Right lobe of liver (tissue), 6 donors: ENCODE results near the gene CLSTN1. TPM values are rescaled to one million over a fixed set of nuclear protein-coding genes. Genes with fewer than 3 reads are reported as not detected.

Experiments used
- ATAC-seq, 4 donors: fragments of 200-7000 bp; cut with Tn5 transposase; one replicate each; pipeline ENCODE4 v1.9.1; 2020; ENCODE audit warnings: mild to moderate bottlenecking in 4 of 4, moderate library complexity in 4 of 4
- DNase-seq, 3 donors: peaks; one replicate each; pipeline ENCODE4 v3.0.0-alpha.2; 2020
- H3K27ac ChIP-seq, 3 donors: fragments of 200-600 bp; one replicate each; pipeline ENCODE4 v1.8.0; 2022
- H3K27me3 ChIP-seq, 2 donors: fragments of 200-600 bp; one replicate each; pipeline ENCODE4 v1.8.0; 2022
- H3K36me3 ChIP-seq, 4 donors: fragments of 200-600 bp; sonication (generic) in 1 of 4; one replicate each; pipeline versions ENCODE4 v1.5.1 to v1.8.0; 2017 to 2022; ENCODE audit warnings: control low read depth in 1 of 4
- H3K4me1 ChIP-seq, 4 donors: fragments of 200-600 bp; sonication (generic) in 1 of 4; one replicate each; pipeline versions ENCODE4 v1.5.1 to v1.8.0; 2017 to 2022; ENCODE audit warnings: control low read depth in 1 of 4
- H3K4me3 ChIP-seq, 3 donors: fragments of 200-600 bp; one replicate each; pipeline ENCODE4 v1.8.0; 2022
- H3K9me3 ChIP-seq, 4 donors: fragments of 200-600 bp; sonication (generic) in 1 of 4; one replicate each; pipeline versions ENCODE4 v1.5.1 to v1.8.0; 2017 to 2022; ENCODE audit warnings: control low read depth in 1 of 4
- POLR2A ChIP-seq: fragments of 450-650 bp; IDR thresholded peaks from one replicate; pipeline ENCODE4 v1.6.1; 2017; ENCODE audit warnings: antibody characterized with exemption, mild to moderate bottlenecking
- WGBS: methylation state at CpG from one replicate; pipeline ENCODE4 v1.1.6; 2018; ENCODE audit warnings: low coverage, low lambda C conversion rate; ENCODE audit not compliant: insufficient coverage; ENCODE audit errors: missing lambda C conversion rate; 5-methylcytosine and 5-hydroxymethylcytosine counted together
- intact Hi-C, 2 donors: fragments of 100-400 bp; cut with DNase I; formaldehyde crosslinking; loops; one replicate each; pipeline versions ENCODE4 v1.11.2 to v1.14.1; 2022
- total RNA-seq, 6 experiments: library from RNA; depleted of rRNA in 2 of 6; stranded (reverse); fragments of >200 nt in 2 of 6; fragmentation: NEBNext Ultra II Directional in 3 of 6; extraction: Animal tissue kit (Norgen Biotek cat#: 25700) in 3 of 6; gene quantifications; one replicate each; pipeline versions ENCODE4 v1.1.0 to v1.2.4, GENCODE V29; 2016 to 2023
- TF ChIP-seq, protein P1 (sequence below), 4 donors: fragments of 200-600 bp in 3 of 4; fragments of 450-650 bp in 1 of 4; IDR thresholded peaks; one replicate each; pipeline versions ENCODE4 v1.5.1 to v1.8.0; 2016 to 2022; ENCODE audit warnings: antibody characterized with exemption in 4 of 4, mild to moderate bottlenecking in 2 of 4
- donor health status: DM: no; HTN: yes; CAD: no.
- donor health status: DM: no; HTN: no; CAD: no.
- donor health status: DM: no; HTN: no; CAD: no.
- donor health status: DM: no; HTN: yes; CAD: no.
- donor health status: DM: no; HTN: yes; CAD: no.

CLSTN1 gene
- total RNA-seq, 6 experiments from 2014 or later, result 4.4 to 9.9 (median 8.3) TPM

DNA sequence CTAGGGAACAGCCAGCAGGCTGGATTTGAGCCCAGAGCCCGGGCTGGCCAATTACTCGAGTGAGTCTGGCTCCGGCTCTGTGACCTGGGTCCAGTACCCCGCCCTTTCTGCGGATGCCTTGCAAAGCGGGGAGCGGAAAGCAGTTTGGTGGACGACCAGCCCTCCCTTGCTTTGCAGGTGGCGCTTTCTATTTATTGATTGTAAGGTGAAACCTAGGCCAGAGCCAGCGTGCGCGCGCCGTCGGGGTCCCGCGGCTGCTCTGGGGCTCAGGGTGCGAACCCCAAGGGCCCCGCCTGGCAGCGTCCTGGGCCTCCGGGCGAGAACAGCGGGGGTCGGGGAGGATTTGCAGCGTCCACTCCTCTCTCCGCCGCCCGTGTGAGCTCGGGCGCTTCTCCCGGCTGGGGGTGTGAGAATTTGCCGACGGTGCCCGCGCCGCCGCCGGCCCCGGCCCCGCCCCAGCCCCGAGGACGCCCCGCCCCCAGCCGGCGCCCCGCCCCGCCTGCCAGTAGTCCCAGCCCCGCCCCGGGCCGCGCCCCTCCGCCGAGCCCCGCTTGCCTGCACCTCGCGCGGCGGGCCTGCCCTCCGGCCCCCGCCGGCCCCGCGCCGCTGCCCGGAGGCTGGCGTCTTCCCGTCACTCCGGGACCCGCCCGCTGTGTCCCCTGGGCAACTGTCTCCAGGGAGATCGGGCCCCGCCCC is 134.6 kb downstream of the CLSTN1 start:
- DNase-seq (peak; percentile 87 to 89 (median 87)), ATAC-seq (peak; percentile 88 to 94 (median 90))
- Histone ChIP-seq H3K4me3 (peak overlapping the region; percentile 45 to 64 (median 54)), H3K4me1 (peaks cover 0 to 26% (median 5%) of the 10 kb centered on the region in 4 donors), H3K36me3 (no peaks in the 10 kb centered on the region), H3K27ac (no peak overlapping the region), H3K27me3 (no peaks in the 10 kb centered on the region), H3K9me3 (no peaks in the 10 kb centered on the region)
- TF ChIP-seq, protein P1, sequence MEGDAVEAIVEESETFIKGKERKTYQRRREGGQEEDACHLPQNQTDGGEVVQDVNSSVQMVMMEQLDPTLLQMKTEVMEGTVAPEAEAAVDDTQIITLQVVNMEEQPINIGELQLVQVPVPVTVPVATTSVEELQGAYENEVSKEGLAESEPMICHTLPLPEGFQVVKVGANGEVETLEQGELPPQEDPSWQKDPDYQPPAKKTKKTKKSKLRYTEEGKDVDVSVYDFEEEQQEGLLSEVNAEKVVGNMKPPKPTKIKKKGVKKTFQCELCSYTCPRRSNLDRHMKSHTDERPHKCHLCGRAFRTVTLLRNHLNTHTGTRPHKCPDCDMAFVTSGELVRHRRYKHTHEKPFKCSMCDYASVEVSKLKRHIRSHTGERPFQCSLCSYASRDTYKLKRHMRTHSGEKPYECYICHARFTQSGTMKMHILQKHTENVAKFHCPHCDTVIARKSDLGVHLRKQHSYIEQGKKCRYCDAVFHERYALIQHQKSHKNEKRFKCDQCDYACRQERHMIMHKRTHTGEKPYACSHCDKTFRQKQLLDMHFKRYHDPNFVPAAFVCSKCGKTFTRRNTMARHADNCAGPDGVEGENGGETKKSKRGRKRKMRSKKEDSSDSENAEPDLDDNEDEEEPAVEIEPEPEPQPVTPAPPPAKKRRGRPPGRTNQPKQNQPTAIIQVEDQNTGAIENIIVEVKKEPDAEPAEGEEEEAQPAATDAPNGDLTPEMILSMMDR (IDR thresholded peaks at IDR 0.05), result no peak
- no peak for TF ChIP-seq POLR2A
- 1% methylated on average over 12 of the region's 72 CpGs for WGBS
- intact Hi-C loops, result no loop called here

GRCh38 chr1:9688599-9688998 is 135.2 kb downstream of the CLSTN1 start:
- H3K27ac ChIP-seq, result no peak overlapping the region
- no peaks in the 10 kb centered on the region for H3K36me3 ChIP-seq
- peaks cover 0 to 26% (median 5%) of the 10 kb centered on the region in 4 donors for H3K4me1 ChIP-seq

DNA sequence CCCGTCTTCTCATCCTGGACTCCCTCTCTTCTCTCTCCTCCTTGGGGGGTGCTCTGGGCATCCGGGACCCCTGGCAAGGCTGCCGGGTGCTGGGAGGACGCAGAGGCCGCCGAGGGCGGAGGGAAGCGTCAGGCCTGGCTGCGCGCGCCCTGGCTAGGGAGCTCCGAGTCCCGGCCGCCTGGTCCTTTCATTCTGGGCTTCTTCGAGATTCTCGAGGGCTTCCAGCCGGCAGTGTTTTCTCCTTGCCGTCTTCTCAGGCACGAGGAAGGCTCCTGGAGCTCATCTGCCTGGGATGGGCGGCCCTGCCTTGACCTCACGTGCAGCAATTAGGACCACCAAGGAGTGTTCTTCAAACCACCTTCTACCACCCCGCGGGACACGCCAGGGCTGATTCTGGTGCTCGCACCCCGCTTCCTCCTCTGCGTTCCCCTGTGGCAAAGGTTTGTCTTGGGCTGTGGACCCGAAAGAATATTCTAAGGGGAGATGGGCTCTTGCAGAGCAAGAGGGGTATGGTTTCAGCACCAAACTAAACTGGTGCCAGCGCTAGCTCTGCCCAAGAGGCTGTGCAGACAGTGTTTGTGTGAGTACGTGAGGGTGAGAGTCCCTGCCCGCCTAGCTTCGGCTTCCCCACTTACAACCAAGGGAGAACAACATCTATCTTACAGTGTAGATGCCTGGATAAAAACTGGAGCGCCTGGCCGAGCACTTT is 135.7 kb downstream of the CLSTN1 start:
- peak in 1 of 3 donors; percentile 27 for DNase-seq
- no peak overlapping the region for H3K27ac ChIP-seq
- intact Hi-C loops, result no loop called here
- ATAC-seq, result peak in 2 of 4 donors; percentile 17 to 31
- no peaks in the 10 kb centered on the region for H3K36me3 ChIP-seq
- H3K27me3 ChIP-seq, result no peaks in the 10 kb centered on the region
- WGBS, result 9% methylated on average over 25 of the region's 34 CpGs
- no peak for TF ChIP-seq POLR2A
- TF ChIP-seq, protein P1 (IDR thresholded peaks at IDR 0.05), result no peak
- peaks cover 0 to 26% (median 5%) of the 10 kb centered on the region in 4 donors for H3K4me1 ChIP-seq
- H3K4me3 ChIP-seq, result peak overlapping the region; percentile 39 to 42 (median 40)
- H3K9me3 ChIP-seq, result no peaks in the 10 kb centered on the region

More at GRCh38 chr1:9688599-9688998, 135.2 kb downstream of the CLSTN1 start:
- H3K4me3 ChIP-seq, result peak overlapping the region; percentile 44 to 64 (median 54)
- intact Hi-C loops, result no loop called here
- TF ChIP-seq, protein P1 (IDR thresholded peaks at IDR 0.05), result no peak
- TF ChIP-seq POLR2A, result no peak
- H3K9me3 ChIP-seq, result no peaks in the 10 kb centered on the region
- WGBS, result 54% methylated on average over 7 of the region's 14 CpGs
- ATAC-seq (no peak), DNase-seq (no peak)
- H3K27me3 ChIP-seq, result no peaks in the 10 kb centered on the region

- no peak overlapping the region for H3K27ac ChIP-seq
- TF ChIP-seq, protein P1 (IDR thresholded peaks at IDR 0.05), result no peak
- no peak for TF ChIP-seq POLR2A
- 3% methylated on average over 25 of the region's 42 CpGs for WGBS
- H3K4me3 ChIP-seq, result peak overlapping the region; percentile 39 to 42 (median 40)
- ATAC-seq (peak; percentile 17 to 53 (median 44)), DNase-seq (peak in 2 of 3 donors; percentile 54 to 60)
- intact Hi-C loops, result no loop called here
- peaks cover 0 to 26% (median 5%) of the 10 kb centered on the region in 4 donors for H3K4me1 ChIP-seq
- no peaks in the 10 kb centered on the region for H3K9me3 ChIP-seq
- H3K36me3 ChIP-seq, result no peaks in the 10 kb centered on the region
- H3K27me3 ChIP-seq, result no peaks in the 10 kb centered on the region
Observed at GRCh38 chr1:9687120-9687873, 136.5 kb downstream of the CLSTN1 start.
